ENCODE data around the gene SOWAHA. TPM values are rescaled to one million over a fixed set of nuclear protein-coding genes. Genes with fewer than 3 reads are reported as not detected.
"Not testable (repeated sequence)": the region's sequence is repeated elsewhere in the genome, so short reads cannot be mapped to it uniquely, and the experiment has no call there.

SOWAHA gene
- total RNA-seq, 2 donors from 2014 or later = not detected

DNA sequence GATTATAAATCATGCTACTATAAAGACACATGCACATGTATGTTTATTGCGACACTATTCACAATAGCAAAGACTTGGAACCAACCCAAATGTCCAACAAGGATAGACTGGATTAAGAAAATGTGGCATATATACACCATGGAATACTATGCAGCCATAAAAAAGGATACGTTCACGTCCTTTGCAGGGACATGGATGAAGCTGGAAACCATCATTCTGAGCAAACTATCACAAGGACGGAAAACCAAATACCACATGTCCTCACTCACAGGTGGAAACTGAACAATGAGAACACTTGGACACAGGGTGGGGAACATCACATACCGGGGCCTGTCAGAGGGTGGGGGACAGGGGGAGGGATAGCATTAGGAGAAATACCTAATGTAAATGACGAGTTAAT, 7.2 kb upstream of the SOWAHA start:
- H3K4me3 Mint-ChIP-seq, ATAC-seq: not testable (repeated sequence)

DNA sequence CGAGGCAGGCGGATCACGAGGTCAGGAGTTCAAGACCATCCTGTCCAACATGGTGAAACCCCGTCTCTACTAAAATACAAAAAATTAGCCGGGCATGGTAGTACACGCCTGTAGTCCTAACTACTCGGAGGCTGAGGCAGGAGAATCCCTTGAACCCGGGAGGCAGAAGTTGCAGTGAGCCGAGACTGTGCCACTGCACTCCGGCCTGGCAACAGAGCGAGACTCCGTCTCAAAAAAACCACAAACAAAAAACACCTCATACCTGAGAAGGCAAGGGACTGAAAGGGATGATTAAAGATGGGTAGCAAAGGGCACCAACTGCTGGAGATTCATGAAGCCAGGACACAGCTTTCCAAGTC, 6.3 kb upstream of the SOWAHA start:
- ATAC-seq; DNase-seq; H3K4me1 Mint-ChIP-seq; H3K27ac Mint-ChIP-seq; H3K4me3 Mint-ChIP-seq; H3K9me3 ChIP-seq (ENCODE audit: control insufficient read depth, low read length, poor library complexity, severe bottlenecking): not testable (repeated sequence)
- peaks cover 81% of the 10 kb centered on the region for H3K27me3 Mint-ChIP-seq
- H3K36me3 Mint-ChIP-seq (ENCODE audit: low read depth) = peaks cover 10% of the 10 kb centered on the region

More for the DNA sequence above, 7.2 kb upstream of the SOWAHA start:
- Mint-ChIP-seq H3K36me3 (ENCODE audit: low read depth) (peaks cover 10% of the 10 kb centered on the region), H3K27me3 (peaks cover 81% of the 10 kb centered on the region)
- H3K4me1 Mint-ChIP-seq; DNase-seq; H3K27ac Mint-ChIP-seq; H3K9me3 ChIP-seq (ENCODE audit: control insufficient read depth, low read length, poor library complexity, severe bottlenecking): not testable (repeated sequence)

DNA sequence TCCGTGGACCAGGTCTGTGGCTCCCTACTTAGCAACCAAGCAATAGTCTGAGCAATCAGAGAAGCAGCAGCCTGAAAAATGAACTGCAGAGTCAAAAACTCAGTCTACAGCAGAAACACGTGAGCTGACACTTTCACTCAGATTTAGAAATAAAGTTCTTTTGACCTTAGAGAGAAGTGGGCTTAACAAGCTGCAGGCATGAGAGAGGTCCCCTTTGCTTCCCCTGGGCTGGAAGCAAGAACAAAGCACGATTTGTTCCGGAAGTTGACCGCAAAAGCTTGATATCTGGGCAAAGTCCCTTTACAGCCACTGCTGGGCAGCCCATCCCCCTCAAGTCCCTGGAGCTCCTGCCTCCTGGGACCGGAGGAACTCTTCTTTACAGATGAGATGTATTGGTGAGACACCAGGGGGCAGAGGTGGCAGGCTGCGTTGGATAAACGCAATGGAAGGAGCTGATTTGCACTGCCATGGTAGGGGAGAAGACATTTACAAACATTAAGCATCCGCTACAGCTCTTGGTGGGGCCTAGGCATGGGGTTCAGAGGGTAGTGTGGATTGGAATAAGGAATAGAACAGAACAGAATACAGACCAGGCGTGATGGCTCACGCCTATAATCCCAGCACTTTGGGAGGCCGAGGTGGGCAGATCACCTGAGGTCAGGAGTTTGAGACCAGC, 5.8 kb upstream of the SOWAHA start:
- Mint-ChIP-seq H3K27me3 (peaks cover 81% of the 10 kb centered on the region), H3K4me1 (peaks cover 2% of the 10 kb centered on the region), H3K27ac (no peak overlapping the region), H3K36me3 (ENCODE audit: low read depth) (peaks cover 8% of the 10 kb centered on the region), H3K4me3 (no peak overlapping the region)
- H3K9me3 ChIP-seq (ENCODE audit: control insufficient read depth, low read length, poor library complexity, severe bottlenecking) = no peaks in the 10 kb centered on the region
- no peak for ATAC-seq
- no peak for DNase-seq

DNA sequence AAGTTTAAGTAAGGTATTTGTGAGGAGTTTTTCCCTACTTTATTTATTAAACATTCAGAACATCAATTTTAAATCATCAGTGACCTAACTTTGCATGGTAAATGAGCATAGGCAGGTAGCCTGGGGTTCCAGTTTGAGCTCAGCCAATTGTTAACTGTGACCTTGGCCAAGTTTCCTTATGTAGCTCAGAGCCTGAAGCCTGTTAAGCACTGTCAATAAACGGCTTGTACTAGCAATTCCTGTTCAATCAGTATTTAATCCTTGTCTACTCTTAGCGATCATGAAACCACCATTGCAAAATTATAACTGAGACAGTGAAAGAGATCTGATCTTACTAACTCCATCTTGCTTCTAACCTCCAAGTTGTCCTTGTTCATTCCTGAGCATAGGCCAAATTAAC, 4.7 kb upstream of the SOWAHA start:
- ATAC-seq (no peak), DNase-seq (no peak)
- Mint-ChIP-seq H3K36me3 (ENCODE audit: low read depth) (peaks cover 4% of the 10 kb centered on the region), H3K4me1 (peaks cover 7% of the 10 kb centered on the region), H3K4me3 (no peak overlapping the region), H3K27ac (no peak overlapping the region), H3K27me3 (peaks cover 76% of the 10 kb centered on the region)
- H3K9me3 ChIP-seq (ENCODE audit: control insufficient read depth, low read length, poor library complexity, severe bottlenecking) = no peaks in the 10 kb centered on the region

DNA sequence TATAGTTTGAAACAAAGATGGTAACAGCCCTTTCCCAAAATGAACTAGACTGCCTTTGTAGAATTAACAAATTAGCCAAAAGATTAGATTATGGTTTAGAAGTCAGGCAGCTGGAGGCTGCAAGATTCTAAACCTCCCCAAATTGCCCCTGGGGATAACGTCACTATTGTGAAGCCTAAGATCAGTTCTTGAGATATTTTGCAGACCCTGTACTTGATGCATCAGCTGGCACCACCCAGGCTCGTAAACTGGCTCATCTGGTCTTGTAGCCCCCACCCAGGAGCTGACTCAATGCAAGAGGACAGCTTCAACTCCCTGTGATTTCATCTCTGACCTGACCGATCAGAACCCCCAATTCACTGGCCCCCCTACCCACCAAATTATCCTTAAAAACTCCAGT, 4.2 kb upstream of the SOWAHA start:
- H3K27me3 Mint-ChIP-seq = peaks cover 72% of the 10 kb centered on the region
- H3K4me1 Mint-ChIP-seq = peaks cover 7% of the 10 kb centered on the region

DNA sequence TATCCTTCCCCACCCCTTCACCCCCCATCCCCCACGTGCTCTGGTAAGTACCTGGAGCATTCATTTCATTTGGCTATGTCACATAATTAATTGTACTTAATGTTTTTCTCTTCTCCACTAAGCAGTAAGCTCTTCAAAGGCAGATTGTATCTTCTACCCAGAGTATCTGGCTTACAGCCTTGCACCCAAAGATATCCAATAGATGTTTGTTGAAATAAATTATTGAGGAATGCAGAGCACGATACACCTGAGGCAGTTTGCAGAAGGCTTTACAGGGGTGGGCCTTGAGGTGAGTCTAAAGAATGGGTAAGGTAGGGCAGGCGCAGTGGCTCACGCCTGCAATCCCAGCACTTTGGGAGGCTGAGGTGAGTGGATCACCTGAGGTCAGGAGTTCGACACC, 2.5 kb upstream of the SOWAHA start:
- H3K27ac Mint-ChIP-seq = no peak overlapping the region

More for the DNA sequence above, 4.2 kb upstream of the SOWAHA start:
- ATAC-seq = no peak
- Mint-ChIP-seq H3K4me3 (no peak overlapping the region), H3K36me3 (ENCODE audit: low read depth) (peaks cover 4% of the 10 kb centered on the region), H3K27ac (no peak overlapping the region)
- no peak for DNase-seq
- no peaks in the 10 kb centered on the region for H3K9me3 ChIP-seq (ENCODE audit: control insufficient read depth, low read length, poor library complexity, severe bottlenecking)

DNA sequence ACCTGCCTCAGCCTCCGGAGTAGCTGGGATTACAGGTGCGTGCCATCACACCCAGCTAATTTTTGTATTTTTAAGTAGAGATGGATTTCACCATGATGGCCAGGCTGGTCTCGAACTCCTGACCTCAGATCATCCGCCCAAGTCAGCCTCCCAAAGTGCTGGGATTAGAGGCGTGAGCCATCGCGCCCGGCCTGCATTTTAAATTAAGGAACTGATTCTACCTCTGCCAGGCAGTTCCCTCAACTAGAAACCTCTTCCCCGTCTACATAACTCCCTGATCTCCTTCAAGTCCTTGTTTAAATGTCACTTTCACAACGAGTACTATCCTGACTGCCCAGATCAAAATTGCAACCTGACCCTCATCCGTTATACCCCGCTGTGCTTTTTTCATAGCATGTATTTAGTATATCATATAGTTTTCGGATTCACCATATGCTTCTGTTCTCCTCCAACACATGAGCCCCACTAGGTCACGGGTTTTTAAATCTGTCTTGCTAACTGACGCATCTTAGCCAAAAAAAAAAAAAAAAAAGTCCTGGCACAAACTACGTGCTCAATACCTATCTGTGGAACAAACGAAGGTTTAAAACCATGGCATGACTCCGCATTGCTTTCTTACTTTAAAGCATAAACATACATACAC, 858 bp upstream of the SOWAHA start:
- DNase-seq (no peak), ATAC-seq (no peak)
- Mint-ChIP-seq H3K27ac (peak overlapping the region; percentile 6), H3K36me3 (ENCODE audit: low read depth) (peaks cover 4% of the 10 kb centered on the region), H3K4me1 (peaks cover 7% of the 10 kb centered on the region), H3K27me3 (peaks cover 50% of the 10 kb centered on the region), H3K4me3 (peak overlapping the region; percentile 84)
- no peaks in the 10 kb centered on the region for H3K9me3 ChIP-seq (ENCODE audit: control insufficient read depth, low read length, poor library complexity, severe bottlenecking)

More for the DNA sequence above, 2.5 kb upstream of the SOWAHA start:
- Mint-ChIP-seq H3K36me3 (ENCODE audit: low read depth) (peaks cover 4% of the 10 kb centered on the region), H3K27me3 (peaks cover 55% of the 10 kb centered on the region), H3K4me1 (peaks cover 7% of the 10 kb centered on the region), H3K4me3 (no peak overlapping the region)
- no peaks in the 10 kb centered on the region for H3K9me3 ChIP-seq (ENCODE audit: control insufficient read depth, low read length, poor library complexity, severe bottlenecking)
- ATAC-seq (no peak), DNase-seq (no peak)

DNA sequence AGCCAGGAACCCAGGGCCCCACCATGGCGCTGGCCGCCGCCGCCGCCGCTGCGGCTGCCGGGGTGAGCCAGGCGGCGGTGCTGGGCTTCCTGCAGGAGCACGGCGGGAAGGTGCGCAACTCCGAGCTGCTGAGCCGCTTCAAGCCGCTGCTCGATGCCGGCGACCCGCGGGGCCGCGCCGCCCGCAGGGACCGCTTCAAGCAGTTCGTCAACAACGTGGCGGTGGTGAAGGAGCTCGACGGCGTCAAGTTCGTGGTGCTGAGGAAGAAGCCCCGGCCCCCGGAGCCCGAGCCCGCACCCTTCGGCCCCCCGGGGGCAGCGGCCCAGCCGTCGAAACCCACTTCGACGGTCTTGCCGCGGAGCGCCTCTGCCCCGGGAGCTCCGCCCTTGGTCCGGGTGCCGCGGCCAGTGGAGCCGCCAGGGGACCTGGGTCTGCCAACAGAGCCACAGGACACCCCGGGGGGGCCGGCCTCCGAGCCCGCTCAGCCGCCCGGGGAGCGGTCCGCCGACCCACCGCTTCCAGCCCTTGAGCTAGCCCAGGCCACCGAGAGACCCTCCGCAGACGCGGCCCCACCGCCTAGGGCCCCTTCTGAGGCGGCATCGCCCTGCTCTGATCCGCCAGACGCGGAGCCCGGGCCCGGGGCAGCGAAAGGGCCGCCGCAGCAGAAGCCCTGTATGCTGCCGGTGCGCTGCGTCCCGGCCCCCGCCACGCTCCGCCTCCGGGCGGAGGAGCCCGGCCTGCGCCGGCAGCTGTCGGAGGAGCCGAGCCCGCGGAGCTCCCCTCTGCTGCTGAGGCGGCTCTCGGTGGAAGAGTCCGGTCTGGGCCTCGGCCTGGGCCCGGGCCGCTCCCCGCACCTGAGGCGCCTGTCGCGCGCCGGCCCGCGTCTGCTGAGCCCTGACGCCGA, 749 bp downstream of the SOWAHA start:
- DNase-seq (peak; percentile 20 to 37 (median 27)), ATAC-seq (peak; percentile 70)
- Mint-ChIP-seq H3K27ac (no peak overlapping the region), H3K4me1 (peaks cover 7% of the 10 kb centered on the region), H3K4me3 (peak overlapping the region; percentile 25), H3K36me3 (ENCODE audit: low read depth) (peaks cover 4% of the 10 kb centered on the region), H3K27me3 (peaks cover 44% of the 10 kb centered on the region)
- H3K9me3 ChIP-seq (ENCODE audit: control insufficient read depth, low read length, poor library complexity, severe bottlenecking) = no peaks in the 10 kb centered on the region

DNA sequence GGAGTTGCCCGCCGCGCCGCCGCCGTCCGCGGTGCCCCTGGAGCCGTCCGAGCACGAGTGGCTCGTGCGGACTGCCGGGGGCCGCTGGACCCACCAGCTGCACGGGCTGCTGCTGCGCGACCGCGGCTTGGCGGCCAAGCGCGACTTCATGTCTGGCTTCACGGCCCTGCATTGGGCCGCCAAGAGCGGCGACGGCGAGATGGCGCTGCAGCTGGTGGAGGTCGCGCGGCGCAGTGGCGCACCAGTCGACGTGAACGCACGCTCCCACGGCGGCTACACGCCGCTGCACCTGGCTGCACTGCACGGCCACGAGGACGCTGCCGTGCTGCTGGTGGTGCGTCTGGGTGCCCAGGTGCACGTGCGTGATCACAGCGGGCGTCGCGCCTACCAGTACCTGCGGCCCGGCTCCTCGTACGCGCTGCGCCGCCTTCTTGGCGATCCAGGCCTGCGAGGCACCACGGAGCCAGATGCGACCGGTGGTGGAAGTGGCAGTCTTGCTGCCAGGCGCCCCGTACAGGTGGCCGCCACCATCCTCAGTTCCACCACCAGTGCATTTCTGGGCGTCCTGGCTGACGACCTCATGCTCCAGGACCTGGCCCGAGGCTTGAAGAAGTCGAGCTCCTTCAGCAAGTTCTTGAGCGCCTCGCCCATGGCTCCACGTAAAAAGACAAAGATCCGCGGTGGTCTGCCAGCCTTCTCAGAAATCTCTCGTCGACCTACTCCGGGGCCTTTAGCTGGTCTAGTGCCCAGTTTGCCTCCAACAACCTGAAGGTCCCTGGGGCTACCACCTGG, 1.6 kb downstream of the SOWAHA start:
- ATAC-seq (no peak), DNase-seq (no peak)
- Mint-ChIP-seq H3K27ac (no peak overlapping the region), H3K4me3 (peak overlapping the region; percentile 55), H3K36me3 (ENCODE audit: low read depth) (peaks cover 2% of the 10 kb centered on the region), H3K27me3 (peaks cover 43% of the 10 kb centered on the region), H3K4me1 (peaks cover 7% of the 10 kb centered on the region)
- H3K9me3 ChIP-seq (ENCODE audit: control insufficient read depth, low read length, poor library complexity, severe bottlenecking) = no peaks in the 10 kb centered on the region

DNA sequence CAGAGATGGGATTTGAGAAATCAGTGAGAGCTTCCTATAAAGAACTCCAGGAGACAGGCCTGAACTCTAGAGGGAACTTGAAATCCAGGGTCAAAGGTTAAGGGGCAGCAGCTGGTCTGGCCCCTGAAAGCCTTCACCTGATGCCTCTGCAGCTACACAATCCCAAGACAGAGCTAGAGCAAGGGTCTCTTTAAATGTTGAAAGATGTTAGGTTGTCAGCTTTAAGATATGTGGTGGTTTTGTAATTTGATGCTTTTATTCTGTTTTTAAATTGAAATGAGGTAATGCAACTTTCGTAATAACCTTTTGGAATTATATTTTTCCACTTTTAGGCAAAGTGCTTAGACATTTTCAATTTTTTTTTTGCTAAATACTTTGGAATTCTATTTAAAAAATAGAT, 2.4 kb downstream of the SOWAHA start:
- peak overlapping the region; percentile 55 for H3K4me3 Mint-ChIP-seq
- ATAC-seq = no peak

DNA sequence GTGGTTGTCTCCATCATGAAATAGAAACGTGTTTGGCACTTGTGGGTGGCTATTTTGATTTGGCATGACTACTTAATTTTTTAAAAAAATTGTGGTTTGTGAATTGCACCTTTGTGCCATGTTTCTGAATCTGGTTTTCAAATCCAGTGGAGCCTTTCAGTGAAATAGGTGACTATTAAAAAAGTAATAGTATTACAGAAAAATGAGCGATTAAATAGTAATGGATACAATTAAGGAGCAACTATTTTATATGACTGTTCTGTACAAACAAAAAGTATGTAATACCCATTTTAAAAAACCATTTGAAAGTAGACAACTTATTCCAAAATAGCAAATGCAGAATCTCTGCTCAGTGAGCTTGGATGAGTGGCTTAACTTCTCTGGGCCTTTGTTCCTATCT, 3.0 kb downstream of the SOWAHA start:
- H3K27me3 Mint-ChIP-seq = peaks cover 35% of the 10 kb centered on the region
- H3K4me1 Mint-ChIP-seq = peaks cover 12% of the 10 kb centered on the region
- H3K9me3 ChIP-seq (ENCODE audit: control insufficient read depth, low read length, poor library complexity, severe bottlenecking) = no peaks in the 10 kb centered on the region
- peaks cover 2% of the 10 kb centered on the region for H3K36me3 Mint-ChIP-seq (ENCODE audit: low read depth)
- DNase-seq (no peak), ATAC-seq (no peak)
- no peak overlapping the region for H3K4me3 Mint-ChIP-seq
- H3K27ac Mint-ChIP-seq = no peak overlapping the region

More for the DNA sequence above, 2.4 kb downstream of the SOWAHA start:
- no peak overlapping the region for H3K27ac Mint-ChIP-seq
- peaks cover 41% of the 10 kb centered on the region for H3K27me3 Mint-ChIP-seq
- H3K36me3 Mint-ChIP-seq (ENCODE audit: low read depth) = peaks cover 2% of the 10 kb centered on the region
- H3K4me1 Mint-ChIP-seq = peaks cover 12% of the 10 kb centered on the region
- no peaks in the 10 kb centered on the region for H3K9me3 ChIP-seq (ENCODE audit: control insufficient read depth, low read length, poor library complexity, severe bottlenecking)
- no peak for DNase-seq

DNA sequence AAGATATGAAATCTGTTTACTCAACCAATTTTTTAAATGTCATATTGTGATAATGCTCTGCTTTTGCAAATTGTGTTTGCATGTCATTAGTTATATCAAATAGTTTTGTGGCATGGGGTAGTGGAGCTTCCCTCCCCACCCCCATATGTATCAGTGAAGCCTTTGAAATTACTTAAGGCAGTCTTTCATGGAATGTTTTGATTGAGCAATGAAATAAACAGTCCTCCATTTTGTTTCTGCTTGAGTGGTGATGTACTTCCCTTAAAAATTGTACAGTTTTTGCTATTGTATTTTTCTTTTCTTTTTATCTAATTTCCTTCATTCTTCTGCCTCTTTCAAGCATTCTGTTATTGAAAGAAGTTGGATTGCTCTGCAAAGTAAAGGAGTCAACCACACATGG, 3.5 kb downstream of the SOWAHA start:
- Mint-ChIP-seq H3K27me3 (peaks cover 30% of the 10 kb centered on the region), H3K27ac (no peak overlapping the region), H3K4me1 (peaks cover 12% of the 10 kb centered on the region), H3K4me3 (no peak overlapping the region), H3K36me3 (ENCODE audit: low read depth) (peaks cover 2% of the 10 kb centered on the region)
- ATAC-seq = no peak
- no peak for DNase-seq
- H3K9me3 ChIP-seq (ENCODE audit: control insufficient read depth, low read length, poor library complexity, severe bottlenecking) = no peaks in the 10 kb centered on the region

All from T-helper 17 cell (primary cell).